Activated CD8-positive, alpha-beta memory T cell treated with anti-CD3 and anti-CD28 coated beads, Interleukin-2, amount 50 U/mL, for 1 hour (primary cell): ENCODE data around the gene CLEC18A.
A peak's percentile ranks its signal among the peaks of the same experiment; 100 is the strongest.
"Not testable (repeated sequence)": the region's sequence is repeated elsewhere in the genome, so short reads cannot be mapped to it uniquely, and the experiment has no call there.

Experiments
- DNase-seq: peaks from one replicate; pipeline ENCODE4 v3.0.0-alpha.2; 2020; ENCODE audit errors: extremely low read depth

Gene CLEC18A

DNA sequence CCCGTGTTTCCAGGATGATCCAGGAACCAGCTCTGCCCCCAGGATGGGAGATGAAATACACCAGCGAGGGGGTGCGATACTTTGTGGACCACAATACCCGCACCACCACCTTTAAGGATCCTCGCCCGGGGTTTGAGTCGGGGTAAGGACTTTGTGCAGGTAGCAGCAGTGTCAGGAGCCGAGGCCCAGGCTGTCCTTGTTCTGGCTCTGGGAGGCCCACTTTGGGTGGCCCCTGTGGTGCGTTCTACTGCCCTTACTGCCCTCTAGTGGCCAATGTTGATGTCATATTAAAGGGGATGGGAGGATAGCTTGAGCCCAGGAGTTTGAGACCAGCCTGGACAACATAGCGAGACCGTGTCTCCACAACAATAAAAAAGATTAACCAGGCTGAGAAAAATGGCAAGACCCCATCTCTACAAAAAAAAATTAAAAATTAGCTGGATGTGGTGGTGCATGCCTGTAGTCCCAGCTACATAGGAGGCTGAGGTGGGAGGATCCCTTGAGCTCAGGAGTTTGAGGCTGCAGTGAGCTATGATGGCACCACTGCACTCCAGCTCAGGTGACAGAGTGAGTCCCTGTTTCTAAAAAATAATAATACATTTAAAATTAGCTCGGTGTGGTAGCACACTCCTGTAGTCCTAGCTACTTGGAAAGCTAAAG, 20.9 kb upstream of the CLEC18A start:
- peak; percentile 11 for DNase-seq

DNA sequence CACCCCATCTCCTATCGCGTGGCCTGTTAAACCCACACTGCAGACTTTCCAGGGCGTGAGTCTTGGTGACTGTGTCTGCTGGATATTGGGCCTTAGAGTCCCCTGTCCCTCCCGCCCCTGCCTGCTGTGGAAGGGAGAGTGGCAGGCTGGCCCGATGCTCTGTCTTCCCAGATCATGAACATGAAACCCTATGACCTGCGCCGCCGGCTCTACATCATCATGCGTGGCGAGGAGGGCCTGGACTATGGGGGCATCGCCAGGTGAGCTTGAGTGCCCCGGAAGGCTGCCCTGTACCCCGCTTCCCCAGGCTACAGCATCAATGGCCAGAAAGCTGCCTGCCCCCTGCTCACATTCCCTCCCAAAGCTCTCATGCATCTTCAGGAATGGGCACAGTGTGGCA, 19.5 kb upstream of the CLEC18A start:
- DNase-seq: no peak

DNA sequence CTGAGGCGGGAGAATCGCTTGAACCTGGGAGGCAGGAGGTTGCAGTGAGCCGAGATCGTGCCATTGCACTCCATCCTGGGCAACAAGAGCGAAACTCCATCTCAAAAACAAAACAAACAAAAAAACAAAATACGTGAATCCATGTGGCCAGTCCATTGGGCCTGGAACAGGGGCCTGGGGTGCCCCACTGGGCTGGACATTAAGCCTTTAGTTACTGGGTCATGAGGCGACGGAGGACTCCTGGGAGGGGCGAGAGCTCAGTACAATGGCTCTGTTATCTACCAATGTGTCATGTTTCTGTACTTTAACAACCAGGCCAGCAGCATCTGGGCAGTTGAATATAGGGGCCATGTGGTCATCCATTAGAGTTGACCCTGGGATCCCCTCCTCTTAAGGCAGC, 18.9 kb upstream of the CLEC18A start:
- no peak for DNase-seq

DNA sequence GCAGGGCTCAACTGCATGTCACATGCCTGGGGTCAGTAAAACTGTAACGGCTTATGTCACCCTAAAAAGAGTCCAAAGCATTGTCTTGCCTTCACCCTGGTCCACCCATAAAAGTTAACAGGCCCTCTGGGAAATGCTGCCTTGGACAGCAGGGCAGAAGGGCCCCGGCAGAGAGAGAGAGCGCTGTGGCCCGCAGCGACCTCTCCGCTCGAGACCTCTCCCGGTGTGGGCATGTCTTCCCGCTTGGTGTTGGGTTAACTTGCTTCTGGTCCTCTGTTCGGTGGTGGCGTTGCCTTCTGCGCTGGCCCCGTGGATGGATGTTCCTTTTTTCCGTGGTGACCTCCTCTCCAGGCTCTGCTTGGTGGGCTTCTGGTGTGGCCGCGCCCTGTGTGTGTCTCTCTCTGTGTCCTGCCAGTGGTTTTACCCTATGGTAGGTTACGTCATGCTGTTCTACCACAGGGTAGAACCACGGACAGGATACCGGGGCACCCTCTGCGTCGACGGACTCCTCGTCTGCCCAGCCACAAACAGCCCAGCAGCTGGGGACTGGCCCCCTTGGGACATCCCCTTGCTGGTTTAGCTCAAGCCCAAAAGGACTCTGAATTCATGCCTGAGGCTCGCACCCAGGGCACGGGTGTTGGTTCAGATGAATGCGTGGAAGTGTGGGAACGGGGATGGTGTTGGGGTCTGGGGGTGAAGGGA, 18.3 kb upstream of the CLEC18A start:
- no peak for DNase-seq

DNA sequence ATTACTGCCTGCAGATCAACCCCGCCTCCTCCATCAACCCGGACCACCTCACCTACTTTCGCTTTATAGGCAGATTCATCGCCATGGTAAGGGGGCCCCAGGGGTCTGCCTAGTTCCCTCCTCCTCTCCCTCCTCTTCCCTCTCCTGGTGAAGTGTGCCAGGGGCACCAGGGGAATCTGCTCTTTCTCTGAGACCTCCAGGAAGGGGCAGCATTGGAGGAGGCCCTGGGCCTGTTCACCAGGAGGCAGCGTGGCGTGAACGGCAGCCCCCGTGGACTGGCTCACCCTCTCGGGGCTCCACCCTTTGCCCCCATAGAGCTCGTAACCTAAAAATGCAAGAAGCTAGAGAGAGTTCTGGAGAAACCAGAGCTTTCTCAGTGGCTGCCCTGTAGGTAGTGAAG, 17.1 kb upstream of the CLEC18A start:
- no peak for DNase-seq

DNA sequence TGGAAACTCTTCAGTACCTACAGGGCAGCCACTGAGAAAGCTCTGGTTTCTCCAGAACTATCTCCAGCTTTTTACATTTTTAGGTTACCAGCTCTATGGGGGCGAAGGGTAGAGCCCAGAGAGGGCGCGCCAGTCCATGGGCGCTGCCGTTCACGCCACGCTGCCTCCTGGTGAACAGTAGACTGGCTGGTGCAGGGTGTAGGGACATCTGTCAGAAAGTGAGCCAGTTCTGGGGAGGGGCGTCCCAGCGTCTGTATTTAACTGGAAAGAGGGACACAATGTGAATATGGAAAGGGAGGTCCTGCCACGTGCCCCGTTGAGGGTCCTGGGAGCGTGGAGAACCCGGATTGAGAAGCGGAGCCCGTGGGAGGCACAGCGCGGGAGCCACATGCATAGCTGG, 16.4 kb upstream of the CLEC18A start:
- no peak for DNase-seq

DNA sequence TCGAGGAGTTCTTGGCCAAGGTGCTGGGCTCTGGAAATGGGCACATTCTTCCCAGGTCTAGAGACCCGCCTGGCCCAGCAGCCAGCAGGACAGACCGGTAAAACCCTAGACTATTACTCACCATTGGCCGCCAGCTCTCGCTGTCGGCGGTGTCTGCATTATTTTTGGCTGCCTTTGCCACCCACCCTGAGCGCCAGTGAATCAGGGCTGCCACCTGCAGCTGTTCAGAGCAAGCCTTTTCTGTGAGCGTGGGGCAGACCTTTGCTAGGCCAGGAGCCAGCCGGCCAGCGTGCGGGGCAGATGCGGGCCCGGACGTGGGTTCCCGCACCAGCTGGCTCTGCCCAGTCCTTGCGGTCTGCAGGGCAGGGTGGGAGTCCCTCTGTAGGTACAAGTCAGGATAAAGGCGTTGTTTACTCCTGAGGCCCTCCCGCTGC, 15.8 kb upstream of the CLEC18A start:
- DNase-seq: no peak

DNA sequence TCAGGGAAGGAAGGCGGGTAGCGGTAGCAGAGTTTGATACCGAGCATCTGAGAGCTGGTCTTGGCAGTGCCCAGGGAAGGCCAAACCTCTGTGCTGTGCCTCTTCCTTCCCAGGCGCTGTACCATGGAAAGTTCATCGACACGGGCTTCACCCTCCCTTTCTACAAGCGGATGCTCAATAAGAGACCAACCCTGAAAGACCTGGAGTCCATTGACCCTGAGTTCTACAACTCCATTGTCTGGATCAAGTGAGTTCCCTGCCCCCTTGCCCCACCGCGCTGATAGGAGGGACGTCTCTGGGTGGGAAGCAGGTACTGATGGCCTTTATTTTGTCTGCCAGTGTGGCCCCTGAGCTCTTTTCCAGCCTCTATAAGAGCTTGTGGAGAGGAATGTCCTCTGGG, 15.4 kb upstream of the CLEC18A start:
- DNase-seq: no peak

DNA sequence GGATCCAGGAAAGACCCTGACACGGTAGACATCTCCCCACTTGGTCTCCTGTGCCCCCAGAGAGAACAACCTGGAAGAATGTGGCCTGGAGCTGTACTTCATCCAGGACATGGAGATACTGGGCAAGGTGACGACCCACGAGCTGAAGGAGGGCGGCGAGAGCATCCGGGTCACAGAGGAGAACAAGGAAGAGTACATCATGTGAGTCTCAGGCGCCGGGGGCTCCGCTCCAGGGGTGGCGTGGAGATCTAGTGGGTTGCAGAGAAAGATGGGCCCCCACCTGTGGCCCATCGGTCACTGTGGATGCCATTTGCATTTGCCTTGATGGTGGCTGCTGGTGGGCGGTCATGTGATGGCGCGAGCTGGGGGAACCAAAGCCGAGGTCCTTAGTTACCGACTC, 14.9 kb upstream of the CLEC18A start:
- no peak for DNase-seq

DNA sequence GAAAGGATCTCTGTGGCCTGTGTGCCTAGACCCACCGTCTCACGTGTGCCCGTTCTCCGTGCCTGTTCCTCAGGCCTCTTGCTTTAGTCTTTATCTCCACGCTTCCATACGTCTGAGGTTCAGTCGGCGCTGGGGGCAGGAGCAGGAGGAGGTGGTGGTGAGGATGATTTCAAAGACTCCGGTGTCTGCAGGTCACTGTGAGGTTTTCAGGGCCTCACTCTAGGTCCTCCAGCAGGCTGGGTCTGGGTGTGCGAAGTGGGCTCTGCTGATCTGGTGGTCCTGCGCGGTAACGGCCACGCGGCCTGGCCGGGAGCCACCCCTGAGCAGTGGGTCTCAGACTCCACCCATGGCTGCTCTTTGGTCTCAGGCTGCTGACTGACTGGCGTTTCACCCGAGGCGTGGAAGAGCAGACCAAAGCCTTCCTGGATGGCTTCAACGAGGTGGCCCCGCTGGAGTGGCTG, 14.4 kb upstream of the CLEC18A start:
- DNase-seq: no peak

DNA sequence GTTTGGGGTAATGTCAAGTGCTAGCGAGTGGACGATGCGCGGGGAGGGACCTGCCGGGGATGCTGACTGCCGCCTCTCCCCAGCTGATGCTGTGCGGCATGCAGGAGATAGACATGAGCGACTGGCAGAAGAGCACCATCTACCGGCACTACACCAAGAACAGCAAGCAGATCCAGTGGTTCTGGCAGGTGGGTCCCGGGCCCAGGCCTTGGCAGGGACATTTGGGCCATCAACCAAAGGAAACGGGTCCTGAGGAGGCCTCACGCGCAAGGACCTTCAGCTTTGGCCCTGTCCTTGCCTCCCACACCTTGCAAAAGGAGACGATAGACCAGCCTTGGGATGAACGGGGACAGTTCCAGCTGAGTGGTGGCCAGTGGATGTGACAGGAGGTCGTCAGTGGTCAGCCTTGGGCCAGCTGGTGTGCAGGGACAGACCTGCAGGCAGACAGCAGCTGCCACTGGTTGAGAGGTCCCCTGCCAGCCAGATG, 13.6 kb upstream of the CLEC18A start:
- no peak for DNase-seq

DNA sequence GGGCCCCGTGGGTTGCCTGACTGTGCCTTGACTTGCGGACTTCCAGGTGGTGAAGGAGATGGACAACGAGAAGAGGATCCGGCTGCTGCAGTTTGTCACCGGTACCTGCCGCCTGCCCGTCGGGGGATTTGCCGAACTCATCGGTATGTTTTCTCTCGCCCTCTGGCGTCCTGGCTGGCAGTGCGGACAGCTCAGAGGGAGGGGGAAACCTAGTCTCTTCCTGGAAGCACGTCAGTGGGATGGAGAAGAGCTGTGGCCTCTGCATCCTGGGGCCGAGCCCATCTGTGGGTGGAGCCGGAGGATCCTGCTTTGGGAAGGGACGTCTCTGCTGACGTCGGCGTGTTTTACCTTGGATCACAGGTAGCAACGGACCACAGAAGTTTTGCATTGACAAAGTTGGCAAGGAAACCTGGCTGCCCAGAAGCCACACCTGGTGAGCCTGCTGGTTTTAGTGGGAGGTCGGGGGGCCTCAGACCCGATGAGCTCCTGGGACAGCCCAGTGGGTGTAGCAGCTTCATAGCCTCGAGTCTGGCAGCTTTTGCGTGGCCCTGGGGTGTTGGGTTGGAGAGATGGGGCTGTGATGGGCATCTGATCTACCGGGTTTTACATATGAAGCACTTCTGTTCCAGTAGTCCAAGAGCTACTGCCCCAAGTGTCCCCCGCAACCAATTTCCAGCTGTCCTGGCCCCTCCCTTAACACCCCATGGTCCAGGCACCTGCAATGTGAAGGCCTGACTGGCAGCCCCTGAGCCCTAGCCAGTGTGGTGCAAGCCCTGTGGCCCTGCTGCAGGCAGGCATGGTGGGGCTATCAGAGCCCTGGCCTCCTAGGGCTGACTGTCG, 11.9 kb upstream of the CLEC18A start:
- DNase-seq: no peak

DNA sequence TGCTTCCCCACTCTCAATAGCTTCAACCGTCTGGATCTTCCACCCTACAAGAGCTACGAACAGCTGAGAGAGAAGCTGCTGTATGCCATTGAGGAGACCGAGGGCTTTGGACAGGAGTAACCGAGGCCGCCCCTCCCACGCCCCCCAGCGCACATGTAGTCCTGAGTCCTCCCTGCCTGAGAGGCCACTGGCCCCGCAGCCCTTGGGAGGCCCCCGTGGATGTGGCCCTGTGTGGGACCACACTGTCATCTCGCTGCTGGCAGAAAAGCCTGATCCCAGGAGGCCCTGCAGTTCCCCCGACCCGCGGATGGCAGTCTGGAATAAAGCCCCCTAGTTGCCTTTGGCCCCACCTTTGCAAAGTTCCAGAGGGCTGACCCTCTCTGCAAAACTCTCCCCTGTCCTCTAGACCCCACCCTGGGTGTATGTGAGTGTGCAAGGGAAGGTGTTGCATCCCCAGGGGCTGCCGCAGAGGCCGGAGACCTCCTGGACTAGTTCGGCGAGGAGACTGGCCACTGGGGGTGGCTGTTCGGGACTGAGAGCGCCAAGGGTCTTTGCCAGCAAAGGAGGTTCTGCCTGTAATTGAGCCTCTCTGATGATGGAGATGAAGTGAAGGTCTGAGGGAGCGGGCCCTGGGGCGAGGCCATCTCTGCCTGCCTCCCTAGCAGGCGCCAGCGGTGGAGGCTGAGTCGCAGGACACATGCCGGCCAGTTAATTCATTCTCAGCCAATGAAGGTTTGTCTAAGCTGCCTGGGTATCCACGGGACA, 11.1 kb upstream of the CLEC18A start:
- DNase-seq: no peak

DNA sequence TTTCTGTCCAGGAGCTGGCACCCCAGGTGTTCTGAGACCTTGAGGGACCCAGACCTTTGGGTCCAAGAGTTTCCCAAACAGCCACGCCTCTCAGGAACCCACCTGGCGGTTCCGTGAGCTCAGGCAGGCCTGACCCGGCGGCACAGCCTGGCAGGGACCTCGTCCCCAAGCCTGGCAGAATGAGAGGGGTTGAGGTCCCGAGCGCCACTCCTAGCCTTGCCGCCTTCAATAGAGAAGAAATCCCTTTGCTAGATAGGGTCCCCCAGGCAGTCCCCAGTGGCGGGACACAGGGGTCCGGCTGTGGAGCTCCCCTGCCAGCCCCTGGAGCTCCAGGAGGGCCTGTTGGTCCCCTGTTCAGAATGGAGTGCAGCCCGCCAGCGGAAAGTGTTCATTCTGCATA, 10.5 kb upstream of the CLEC18A start:
- DNase-seq: no peak

DNA sequence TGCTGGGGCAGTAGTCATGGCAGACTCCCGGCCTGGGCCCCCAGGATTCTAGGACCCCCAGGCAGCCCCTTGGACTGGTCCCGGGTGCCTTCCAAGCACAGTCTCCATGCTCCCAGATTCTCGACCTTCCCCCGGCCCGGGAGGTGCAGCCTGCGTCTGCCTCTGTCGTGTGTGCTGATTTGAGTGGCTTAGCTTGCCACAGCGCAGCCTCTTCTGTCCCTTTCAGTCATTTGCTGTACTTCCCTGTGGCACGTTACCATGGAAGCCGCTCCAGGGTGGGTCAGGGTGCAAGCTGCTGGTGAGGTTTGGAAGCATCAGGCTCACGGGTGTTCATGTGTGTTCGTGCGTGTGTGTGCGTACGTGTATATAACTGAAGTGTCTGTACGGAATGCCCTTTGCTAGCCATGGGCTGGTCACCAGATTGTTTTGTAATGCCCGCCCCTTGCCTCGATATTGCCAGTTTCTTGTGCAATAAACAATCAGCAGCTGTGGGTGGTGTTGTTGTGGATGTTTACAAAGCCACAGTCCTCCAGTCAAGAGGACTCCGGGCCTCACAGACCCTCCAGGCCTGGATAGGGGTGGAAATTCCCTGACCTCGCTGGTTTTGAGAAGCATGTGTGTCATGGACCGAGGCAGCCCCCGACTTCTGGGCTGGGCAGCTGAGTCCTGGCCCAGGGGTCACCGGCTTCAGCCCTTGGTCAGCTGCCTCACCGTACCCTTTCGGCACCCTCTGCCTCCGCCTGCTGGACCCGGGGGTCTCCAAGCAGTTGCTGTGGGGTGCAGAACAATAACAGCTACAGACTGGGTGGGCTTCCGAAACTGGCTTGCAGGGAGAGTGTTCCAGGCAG, 9.7 kb upstream of the CLEC18A start:
- DNase-seq: no peak

DNA sequence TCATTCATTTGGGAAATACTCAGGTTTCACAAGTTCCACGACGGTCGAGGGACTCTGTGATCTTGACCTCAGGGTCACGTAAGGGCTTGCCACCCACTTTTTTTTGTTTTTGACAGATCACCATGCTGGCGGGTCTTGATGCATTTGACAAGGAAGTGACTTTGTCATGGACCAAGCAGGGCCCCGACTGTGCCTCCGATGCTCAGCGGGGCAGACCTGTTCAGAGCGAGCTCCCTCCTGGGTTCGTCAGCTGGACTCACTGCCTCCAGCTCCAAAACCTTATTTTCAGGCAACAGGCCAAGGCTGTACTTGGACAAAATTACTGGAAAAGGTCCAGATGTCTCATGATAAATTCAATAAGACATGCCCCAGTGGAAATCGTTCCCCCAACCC, 9.0 kb upstream of the CLEC18A start:
- DNase-seq: no peak

DNA sequence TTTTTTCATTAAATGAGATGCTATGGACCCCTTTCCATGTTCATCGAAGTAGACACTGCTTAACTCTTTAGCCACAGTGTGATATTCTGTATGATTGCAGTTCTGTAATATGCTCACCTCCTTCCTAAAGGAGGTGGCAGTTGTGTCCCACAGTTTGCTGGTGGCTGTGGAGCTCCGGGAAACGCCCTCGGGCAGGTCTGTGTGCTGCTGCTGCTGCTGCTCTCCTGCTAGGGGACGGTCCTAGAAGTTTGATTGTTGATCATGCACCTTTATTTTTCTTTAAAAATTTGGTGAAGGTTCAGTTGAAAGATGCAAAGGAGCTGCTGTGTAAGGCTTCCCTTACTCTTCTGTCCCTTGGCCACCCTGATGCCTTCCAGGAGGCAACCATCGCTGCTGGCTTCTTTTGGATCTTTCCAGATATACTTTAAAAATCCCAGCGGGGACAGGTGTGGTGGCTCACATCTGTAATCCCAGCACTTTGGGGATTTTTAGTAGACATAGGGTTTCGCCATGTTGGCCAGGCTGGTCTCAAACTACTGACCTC, 8.4 kb upstream of the CLEC18A start:
- no peak for DNase-seq

DNA sequence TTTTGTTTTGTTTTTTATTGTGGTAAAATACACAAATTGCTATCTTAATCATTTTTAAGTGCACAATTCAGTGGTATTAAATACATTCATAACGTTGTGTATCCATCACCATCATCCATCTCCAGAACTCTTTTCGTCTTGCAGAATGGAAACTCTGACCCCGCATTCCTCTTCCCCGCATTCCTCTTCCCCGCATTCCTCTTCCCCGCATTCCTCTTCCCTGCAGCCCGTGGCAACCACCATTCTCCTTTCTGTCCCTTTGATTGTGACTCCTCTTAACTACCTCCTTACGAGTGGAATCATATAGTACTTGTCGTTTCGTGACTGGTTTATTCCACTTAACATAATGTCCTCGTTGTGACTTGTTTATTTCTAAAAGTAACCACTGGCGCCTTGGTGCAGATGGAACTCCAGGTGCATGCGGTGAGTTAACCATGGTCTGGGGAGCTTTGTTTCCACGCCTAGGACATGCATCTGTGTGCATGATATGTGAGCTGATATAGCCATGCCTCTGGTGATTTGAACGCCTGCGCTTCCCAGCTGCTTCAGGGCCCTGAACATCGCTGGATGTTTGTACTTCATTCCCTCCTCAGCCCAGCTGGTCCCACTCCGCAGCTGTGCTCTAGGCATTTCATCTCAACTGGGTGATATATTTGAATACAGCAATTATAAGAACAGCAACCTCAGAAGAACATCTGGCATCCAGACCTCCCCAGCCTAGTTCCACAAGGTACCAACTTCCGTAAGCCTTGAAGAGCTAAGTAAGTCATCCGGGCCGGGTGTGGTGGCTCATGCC, 7.7 kb upstream of the CLEC18A start:
- DNase-seq: not testable (repeated sequence)

DNA sequence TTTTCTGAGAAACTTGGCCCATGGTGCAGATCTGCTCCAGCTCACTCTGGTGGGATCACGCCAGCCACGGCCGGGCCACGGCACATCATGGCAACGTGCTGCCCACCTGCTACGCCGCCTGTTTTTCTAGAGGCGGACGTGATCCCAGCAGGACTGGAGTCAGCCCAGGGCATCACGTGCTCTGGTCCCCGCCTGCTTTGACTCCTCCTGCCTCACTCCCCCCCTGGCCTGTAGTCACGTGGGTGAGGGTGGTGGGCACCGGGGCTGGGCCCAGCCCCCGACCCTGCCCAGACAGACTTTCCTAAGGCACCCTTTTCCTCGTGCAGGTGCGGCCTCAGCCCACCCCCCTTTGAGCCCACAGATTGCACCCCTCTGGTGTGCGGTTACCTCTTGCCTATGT, 723 bp upstream of the CLEC18A start:
- DNase-seq: not testable (repeated sequence)

DNA sequence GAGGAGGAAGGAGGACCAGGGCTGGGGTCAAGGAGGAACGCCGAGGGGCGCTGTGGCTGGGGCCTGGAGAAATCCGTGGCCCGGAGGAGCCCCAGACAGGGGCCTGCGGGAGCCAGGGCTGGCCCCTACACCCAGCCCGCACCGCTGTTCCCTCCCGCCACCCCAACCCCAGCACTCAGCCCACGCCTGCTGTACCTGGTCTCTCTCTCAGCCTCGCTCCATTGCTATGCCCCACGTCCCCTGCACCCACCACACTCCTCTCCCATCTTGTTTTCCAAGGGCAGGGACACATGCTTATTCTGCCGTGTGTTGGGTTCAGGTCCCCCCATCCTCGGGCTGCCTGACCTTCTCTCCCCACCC, 518 bp downstream of the CLEC18A start:
- DNase-seq: not testable (repeated sequence)
